B cell (primary cell): Measurements from ENCODE around the gene AMZ1. TPM values are rescaled to one million over a fixed set of nuclear protein-coding genes. Genes with fewer than 3 reads are reported as not detected.

Source experiments
- ATAC-seq: fragments of 200-7000 bp; cut with Tn5 transposase; one replicate; pipeline ENCODE4 v1.10.0; 2021; ENCODE audit warnings: low read depth, mild to moderate bottlenecking, moderate number of reproducible peaks, moderate library complexity
- CTCF ChIA-PET: fragments of 350-600 bp; sonication (Branson Sonifier 250); formaldehyde crosslinking; loops from one replicate; lab custom pipeline; 2021; ENCODE audit warnings: antibody characterized with exemption, inconsistent platforms; lab: Charles Lee
- POLR2A ChIA-PET: fragments of 350-600 bp; sonication (Branson Sonifier 250); formaldehyde crosslinking; loops from one replicate; lab custom pipeline; 2021; ENCODE audit warnings: antibody characterized with exemption; lab: Charles Lee
- DNase-seq: peaks from one replicate; pipeline ENCODE4 v3.0.0; 2013
- H2AFZ ChIP-seq: 2 replicates; pipeline ENCODE4 v1.6.1; 2012; ENCODE audit warnings: mild to moderate bottlenecking, low read depth, low read length; ENCODE audit not compliant: insufficient read depth, poor library complexity, severe bottlenecking
- H3K27ac ChIP-seq, 2 donors: 1 replicate in 1 of 2; 2 replicates in 1 of 2; pipeline ENCODE4 v1.5.1; 2012 to 2013; ENCODE audit warnings: low read length in 2 of 2, mild to moderate bottlenecking in 2 of 2, moderate library complexity in 1 of 2
- H3K27me3 ChIP-seq, 4 experiments: fragments of 200-600 bp in 1 of 4; sonication (generic) in 1 of 4; replicated peaks in 1 of 4; 1 replicate in 2 of 4; 2 replicates in 2 of 4; pipeline versions ENCODE4 v1.6.1 to v1.7.0; 2013 to 2016; ENCODE audit warnings: low read length in 3 of 4, mild to moderate bottlenecking in 2 of 4, mixed read lengths in 1 of 4, moderate library complexity in 1 of 4; ENCODE audit not compliant: insufficient read depth in 4 of 4, control insufficient read depth in 3 of 4; ENCODE audit errors: control extremely low read depth in 1 of 4
- H3K36me3 ChIP-seq, 2 experiments: replicated peaks in 1 of 2; 1 replicate in 1 of 2; 2 replicates in 1 of 2; pipeline versions ENCODE4 v1.6.1 to v1.7.1; 2013; ENCODE audit warnings: low read length in 1 of 2; ENCODE audit not compliant: insufficient read depth in 2 of 2, control insufficient read depth in 1 of 2; ENCODE audit errors: control extremely low read depth in 1 of 2, extremely low read depth in 1 of 2
- H3K4me1 ChIP-seq, 2 donors: fragments of 200-600 bp in 1 of 2; sonication (generic) in 1 of 2; 1 replicate in 1 of 2; 2 replicates in 1 of 2; pipeline versions ENCODE4 v1.5.1 to v1.6.1; 2013 to 2017; ENCODE audit warnings: low read length in 2 of 2; ENCODE audit not compliant: control insufficient read depth in 2 of 2, insufficient read depth in 2 of 2
- H3K4me2 ChIP-seq: replicated peaks from 2 replicates; pipeline ENCODE3; 2012; ENCODE audit warnings: mild to moderate bottlenecking, low read depth, low read length; ENCODE audit not compliant: poor library complexity, severe bottlenecking
- H3K4me3 ChIP-seq, 5 experiments: fragments of 200-600 bp in 1 of 5; sonication (generic) in 1 of 5; 1 replicate in 3 of 5; 2 replicates in 2 of 5; pipeline versions ENCODE4 v1.5.1 to v1.7.0; 2011 to 2016; ENCODE audit warnings: low read length in 4 of 5, mild to moderate bottlenecking in 4 of 5, low read depth in 2 of 5, control low read depth in 1 of 5, moderate library complexity in 1 of 5; ENCODE audit not compliant: insufficient read depth in 1 of 5; ENCODE audit errors: control extremely low read depth in 1 of 5, extremely low read depth in 1 of 5
- H3K79me2 ChIP-seq: fragments of 200-600 bp; sonication (generic); one replicate; pipeline ENCODE4 v1.6.0; 2016; ENCODE audit warnings: low read length; ENCODE audit not compliant: control insufficient read depth, insufficient read depth
- H3K9ac ChIP-seq: fragments of 200-600 bp; sonication (generic); 2 replicates; pipeline ENCODE4 v1.6.1; 2017; ENCODE audit warnings: mild to moderate bottlenecking, low read length, moderate library complexity
- H3K9me3 ChIP-seq, 3 donors: one replicate each; pipeline versions ENCODE4 v1.6.1 to v1.7.1; 2013; ENCODE audit warnings: low read length in 2 of 3; ENCODE audit not compliant: control insufficient read depth in 2 of 3, insufficient read depth in 1 of 3; ENCODE audit errors: control extremely low read depth in 1 of 3
- H4K20me1 ChIP-seq: 2 replicates; pipeline ENCODE4 v1.6.0; 2012; ENCODE audit warnings: mild to moderate bottlenecking, low read length; ENCODE audit not compliant: insufficient read depth, control insufficient read depth, poor library complexity, severe bottlenecking
- H3K27ac Mint-ChIP-seq: one replicate; pipeline ENCODE4 v1.8.0; 2021; ENCODE audit warnings: mixed read lengths
- H3K27me3 Mint-ChIP-seq: one replicate; pipeline ENCODE4 v1.8.0; 2021; ENCODE audit warnings: mixed read lengths
- H3K4me1 Mint-ChIP-seq: one replicate; pipeline ENCODE4 v1.8.0; 2021; ENCODE audit warnings: mixed read lengths
- H3K4me3 Mint-ChIP-seq: one replicate; pipeline ENCODE4 v1.8.0; 2021; ENCODE audit warnings: mixed read lengths
- H3K9me3 Mint-ChIP-seq: one replicate; pipeline ENCODE4 v1.8.0; 2022; ENCODE audit warnings: mixed read lengths; ENCODE audit not compliant: insufficient read depth
- CTCF ChIP-seq: fragments of 200-600 bp; IDR thresholded peaks from one replicate; pipeline ENCODE4 v1.8.0; 2022; ENCODE audit warnings: antibody characterized with exemption, mild to moderate bottlenecking
- EZH2 ChIP-seq: IDR thresholded peaks from 2 replicates; pipeline ENCODE4 v1.6.1; 2012; ENCODE audit warnings: borderline replicate concordance, low read depth, mild to moderate bottlenecking, moderate library complexity, low read length; ENCODE audit not compliant: insufficient read depth, poor library complexity, severe bottlenecking
- WGBS: methylation state at CpG from one replicate; pipeline ENCODE4 v1.1.5; 2013; ENCODE audit warnings: missing lambda C conversion rate; ENCODE audit not compliant: insufficient coverage; 5-methylcytosine and 5-hydroxymethylcytosine counted together
- intact Hi-C: fragments of 100-400 bp; cut with micrococcal nuclease; formaldehyde crosslinking; loops from one replicate; pipeline ENCODE4 v1.10.0; 2022
- polyA plus RNA-seq: library from polyadenylated mRNA; depleted of rRNA; stranded (reverse); fragments of >200 nt; gene quantifications from 2 replicates; pipeline ENCODE4 v1.2.3, GENCODE V29; 2012
- total RNA-seq, 2 donors: library from RNA; stranded (reverse); fragments of 120-200 nt in 1 of 2; gene quantifications; 1 replicate in 1 of 2; 2 replicates in 1 of 2; pipeline versions ENCODE4 v1.2.3 to v1.2.4, GENCODE V29; 2013 to 2022

Gene AMZ1
- total and polyA plus RNA-seq, 2 donors (not counting 1 experiment from before 2014, with no cell fraction given): 0.73 to 13.2 TPM

- Histone ChIP-seq H2AFZ (no peak overlapping the region), H3K4me1 (no peaks in the 10 kb centered on the region), H3K27me3 (no peaks in the 10 kb centered on the region), H4K20me1 (no peaks in the 10 kb centered on the region), H3K79me2 (peaks cover 4% of the 10 kb centered on the region), H3K9me3 (no peaks in the 10 kb centered on the region), H3K4me3 (no peak overlapping the region), H3K36me3 (peaks cover 0 to 15% of the 10 kb centered on the region in 2 experiments), H3K27ac (no peak overlapping the region), H3K9ac (no peak overlapping the region), H3K4me2 (no peak overlapping the region)
- ChIA-PET POLR2A (no interaction called here), CTCF (interaction anchor here (1.0 to 1.7 kb wide), 4 partner anchors 51 to 209 kb away, joined by 3 to 4 read pairs (median 4); no protein-coding TSS in a partner anchor)
- no peak for DNase-seq
- Mint-ChIP-seq H3K4me1 (no peaks in the 10 kb centered on the region), H3K27ac (no peak overlapping the region), H3K27me3 (no peaks in the 10 kb centered on the region), H3K9me3 (no peaks in the 10 kb centered on the region), H3K4me3 (no peak overlapping the region)
- intact Hi-C loops: no loop called here
- TF ChIP-seq CTCF (no peak), EZH2 (no peak)
- 96% methylated on average over 12 of the region's 15 CpGs for WGBS
- ATAC-seq: no peak
Observed at GRCh38 chr7:2658941-2659340, 29.1 kb upstream of the AMZ1 start.

GRCh38 chr7:2659556-2660358, 28.2 kb upstream of the AMZ1 start:
- 90% methylated on average over 35 of the region's 36 CpGs for WGBS
- H4K20me1 ChIP-seq: no peaks in the 10 kb centered on the region

More at GRCh38 chr7:2659556-2660358, 28.2 kb upstream of the AMZ1 start:
- ChIA-PET POLR2A (interaction anchor here (0.7 kb wide), 1 partner anchor 49 kb away, joined by 5 read pairs; no protein-coding TSS in a partner anchor), CTCF (interaction anchor here (1.0 to 1.6 kb wide), 3 partner anchors 50 to 93 kb away, joined by 3 read pairs; no protein-coding TSS in a partner anchor)
- Histone ChIP-seq H2AFZ (no peak overlapping the region), H3K27ac (no peak overlapping the region), H3K36me3 (peaks cover 0 to 15% of the 10 kb centered on the region in 2 experiments), H3K79me2 (peaks cover 4% of the 10 kb centered on the region), H3K4me2 (no peak overlapping the region), H3K9ac (no peak overlapping the region), H3K4me1 (no peaks in the 10 kb centered on the region), H3K4me3 (no peak overlapping the region), H3K27me3 (no peaks in the 10 kb centered on the region), H3K9me3 (no peaks in the 10 kb centered on the region)
- H3K9me3 Mint-ChIP-seq: no peaks in the 10 kb centered on the region
- intact Hi-C loops: no loop called here
- TF ChIP-seq CTCF: no peak
- no peak for TF ChIP-seq EZH2
- ATAC-seq (no peak), DNase-seq (no peak)
- H3K27ac Mint-ChIP-seq: no peak overlapping the region
- H3K4me1 Mint-ChIP-seq: no peaks in the 10 kb centered on the region
- no peaks in the 10 kb centered on the region for H3K27me3 Mint-ChIP-seq
- no peak overlapping the region for H3K4me3 Mint-ChIP-seq
